K562 (cell line): ENCODE data around the gene PARD3. TPM values are rescaled to one million over a fixed set of nuclear protein-coding genes. Genes with fewer than 3 reads are reported as not detected.

Source experiments
- ATAC-seq: fragments of 200-7000 bp; cut with Tn5 transposase; 3 replicates; pipeline ENCODE4 v1.9.1; 2020; ENCODE audit warnings: moderate library complexity
- BruUV-seq: library from RNA; stranded (reverse); fragments of 400-500 nt; replicated peaks from 2 replicates; lab custom pipeline; 2021; lab: Mats Ljungman, UMichigan
- CTCF ChIA-PET: fragments of 300-600 bp; formaldehyde crosslinking; extraction: SDS; loops from one replicate; lab custom pipeline; 2021; ENCODE audit warnings: low intra/inter-chr PET ratio; lab: Yijun Ruan, JAX
- POLR2A ChIA-PET: fragments of 300-600, 350-650 bp; sonication (Branson Sonifier 250); formaldehyde crosslinking; extraction: SDS; loops from one replicate; lab custom pipeline; 2021; ENCODE audit warnings: antibody characterized with exemption, inconsistent platforms; lab: Yijun Ruan, JAX
- DNase-seq, 4 experiments: peaks; one replicate each; pipeline versions ENCODE4 v3.0.0 to v3.0.0-alpha.2; 2011 to 2018; ENCODE audit warnings: low spot score in 3 of 4, mixed read lengths in 3 of 4; ENCODE audit errors: extremely low read depth in 1 of 4
- FAIRE-seq: peaks from 2 replicates; lab custom pipeline; 2011; peaks lifted over from hg19 to GRCh38; lab: Jason Lieb, UNC
- H2AFZ ChIP-seq: 2 replicates; pipeline ENCODE4 v1.6.0; 2011; ENCODE audit warnings: low read depth, low read length, control low read depth, inconsistent platforms
- H3K27ac ChIP-seq: fragments of 200-600 bp; 3 replicates; pipeline ENCODE4 v1.8.0; 2011; ENCODE audit warnings: low read depth, mild to moderate bottlenecking, control low read depth, inconsistent platforms, low read length, moderate library complexity, mixed read lengths; ENCODE audit errors: extremely low read depth
- H3K27me3 ChIP-seq, 2 experiments: fragments of 300-600 bp in 1 of 2; 2 replicates in 1 of 2; 3 replicates in 1 of 2; pipeline versions ENCODE4 v1.6.0 to v1.8.0; 2011; ENCODE audit warnings: inconsistent platforms in 2 of 2, low read length in 2 of 2, mild to moderate bottlenecking in 1 of 2, mixed read lengths in 1 of 2, moderate library complexity in 1 of 2; ENCODE audit not compliant: control insufficient read depth in 2 of 2, insufficient read depth in 2 of 2
- H3K36me3 ChIP-seq: fragments of 300-600 bp; 3 replicates; pipeline ENCODE4 v1.8.0; 2011; ENCODE audit warnings: mild to moderate bottlenecking, low read length, inconsistent platforms; ENCODE audit not compliant: control insufficient read depth, insufficient read depth
- H3K4me1 ChIP-seq, 2 experiments: fragments of 200-600 bp in 1 of 2; replicated peaks in 1 of 2; 2 replicates in 1 of 2; 3 replicates in 1 of 2; pipeline versions ENCODE4 v1.5.1 to v1.8.0; 2011; ENCODE audit warnings: inconsistent platforms in 2 of 2, low read length in 2 of 2, mild to moderate bottlenecking in 1 of 2, mixed read lengths in 1 of 2, moderate library complexity in 1 of 2; ENCODE audit not compliant: control insufficient read depth in 2 of 2, insufficient read depth in 2 of 2
- H3K4me2 ChIP-seq: 2 replicates; pipeline ENCODE4 v1.6.1; 2011; ENCODE audit warnings: low read length, control low read depth, inconsistent platforms, mixed read lengths; ENCODE audit not compliant: insufficient read depth
- H3K4me3 ChIP-seq: fragments of 200-600 bp; sonication (generic), shearing (Covaris generic); 2 replicates; pipeline ENCODE4 v1.5.1; 2016; ENCODE audit warnings: control low read depth, inconsistent platforms
- H3K79me2 ChIP-seq: fragments of 200-600 bp; 3 replicates; pipeline ENCODE4 v1.8.0; 2011; ENCODE audit warnings: low read length, inconsistent platforms; ENCODE audit not compliant: control insufficient read depth, insufficient read depth
- H3K9ac ChIP-seq, 2 experiments: 2 replicates each; pipeline versions ENCODE4 v1.6.0 to v1.6.1; 2011; ENCODE audit warnings: low read depth in 2 of 2, low read length in 2 of 2, control low read depth in 1 of 2, inconsistent platforms in 1 of 2, mild to moderate bottlenecking in 1 of 2, mixed read lengths in 1 of 2; ENCODE audit not compliant: insufficient read depth in 1 of 2
- H3K9me1 ChIP-seq: one replicate; pipeline ENCODE4 v1.6.0; 2011; ENCODE audit warnings: inconsistent platforms, mild to moderate bottlenecking, low read length, moderate library complexity; ENCODE audit not compliant: control insufficient read depth, insufficient read depth
- H3K9me3 ChIP-seq: replicated peaks from 2 replicates; pipeline ENCODE4 v1.5.1; 2011; ENCODE audit warnings: low read depth, low read length, inconsistent platforms; ENCODE audit not compliant: control insufficient read depth, insufficient read depth
- H4K20me1 ChIP-seq: replicated peaks from 2 replicates; pipeline ENCODE4 v1.6.1; 2011; ENCODE audit warnings: low read length, inconsistent platforms, mixed read lengths; ENCODE audit not compliant: control insufficient read depth, insufficient read depth
- FOXO4 ChIP-seq: fragments of 450-650 bp; formaldehyde crosslinking; IDR thresholded peaks from 2 replicates; pipeline ENCODE4 v1.4.0; 2020; ENCODE audit warnings: mild to moderate bottlenecking, moderate library complexity
- HLTF ChIP-seq: fragments of 450-650 bp; IDR thresholded peaks from 2 replicates; pipeline ENCODE4 v1.6.1; 2016
- HMGXB4 ChIP-seq: sonication (generic); formaldehyde crosslinking; IDR thresholded peaks from 2 replicates; pipeline ENCODE4 v1.8.1; 2023; ENCODE audit warnings: mild to moderate bottlenecking, missing genetic modification reagents
- ID3 ChIP-seq, 2 experiments: fragments of 250-450 bp in 1 of 2; fragments of 450-650 bp in 1 of 2; sonication (Bioruptor Pico) in 1 of 2; IDR thresholded peaks; 2 replicates each; pipeline versions ENCODE4 v1.6.1 to v1.8.0; 2016 to 2021; ENCODE audit warnings: mild to moderate bottlenecking in 2 of 2, moderate library complexity in 2 of 2, missing compliant biosample characterization in 1 of 2, missing genetic modification characterization in 1 of 2
- NCOA2 ChIP-seq, 2 experiments: fragments of 450-650 bp; IDR thresholded peaks; 2 replicates each; pipeline ENCODE4 v1.6.1; 2018; ENCODE audit warnings: mild to moderate bottlenecking in 2 of 2, moderate library complexity in 1 of 2; ENCODE audit not compliant: partially characterized antibody in 2 of 2
- NR2F6 ChIP-seq: fragments of 450-650 bp; formaldehyde crosslinking; IDR thresholded peaks from 2 replicates; pipeline ENCODE4 v1.4.0; 2020; ENCODE audit warnings: mild to moderate bottlenecking
- PKNOX1 ChIP-seq: fragments of 450-650 bp; IDR thresholded peaks from 2 replicates; pipeline ENCODE4 v1.6.1; 2016
- SLC30A9 ChIP-seq: fragments of 250-450 bp; sonication (Bioruptor Pico); IDR thresholded peaks from 2 replicates; pipeline ENCODE4 v1.8.0; 2022; ENCODE audit warnings: mild to moderate bottlenecking, moderate library complexity
- SOX6 ChIP-seq: fragments of 450-650 bp; IDR thresholded peaks from 2 replicates; pipeline ENCODE4 v1.6.1; 2014; ENCODE audit warnings: mild to moderate bottlenecking
- TEAD4 ChIP-seq, 2 experiments: sonication (generic) in 1 of 2; formaldehyde crosslinking in 1 of 2; IDR thresholded peaks; 2 replicates each; pipeline versions ENCODE4 v1.6.1 to v1.8.0; 2012 to 2022; ENCODE audit warnings: borderline replicate concordance in 1 of 2, inconsistent platforms in 1 of 2, low read length in 1 of 2, mild to moderate bottlenecking in 1 of 2, missing genetic modification reagents in 1 of 2
- ZNF212 ChIP-seq: fragments of 450-650 bp; formaldehyde crosslinking; IDR thresholded peaks from 2 replicates; pipeline ENCODE4 v1.4.0; 2020; ENCODE audit warnings: mild to moderate bottlenecking
- ZNF764 ChIP-seq: fragments of 250-450 bp; sonication (Bioruptor Pico); IDR thresholded peaks from 2 replicates; pipeline ENCODE4 v1.4.0; 2020; ENCODE audit warnings: low read depth, mild to moderate bottlenecking, moderate library complexity
- ZZZ3 ChIP-seq: fragments of 450-650 bp; IDR thresholded peaks from 2 replicates; pipeline ENCODE4 v1.6.1; 2016; ENCODE audit warnings: antibody characterized with exemption, mild to moderate bottlenecking, moderate library complexity
- WGBS: fragments of 100-300 bp; shearing (Covaris generic); methylation state at CpG from one replicate; pipeline ENCODE4 v1.1.6; 2016; ENCODE audit warnings: low coverage, mixed read lengths; ENCODE audit not compliant: insufficient coverage; ENCODE audit errors: missing lambda C conversion rate; 5-methylcytosine and 5-hydroxymethylcytosine counted together
- in situ Hi-C: fragments of 300-500 bp; cut with MboI; formaldehyde crosslinking; loops from 4 replicates; pipeline ENCODE4 v1.15.0; 2018; ENCODE audit warnings: inconsistent platforms, mixed read lengths
- intact Hi-C: fragments of 100-400 bp; cut with micrococcal nuclease; formaldehyde crosslinking; loops from 2 replicates; pipeline ENCODE4 v1.14.2; 2022
- polyA plus RNA-seq, 8 experiments: library from polyadenylated mRNA; depleted of rRNA in 4 of 8; stranded (reverse) in 5 of 8; unstranded in 3 of 8; fragments of >200 nt; fragmentation: Nextera tagmentation in 2 of 8; fragmentation: Illumina TruSeq in 1 of 8; extraction: Ambion mirVana in 2 of 8; extraction: Trizol in 1 of 8; gene quantifications; 2 replicates each; pipeline versions ENCODE4 v1.2.1 to v1.2.3, GENCODE V29; 2011 to 2014; ENCODE audit warnings: inconsistent platforms in 1 of 8, missing spikeins in 1 of 8
- total RNA-seq, 7 experiments: library from RNA; depleted of rRNA in 6 of 7; stranded (reverse); fragments of >200 nt in 6 of 7; fragmentation: Illumina TruSeq in 2 of 7; extraction: Trizol in 2 of 7; gene quantifications; 2 replicates each; pipeline versions ENCODE4 v1.2.1 to v1.2.3, GENCODE V29; 2011 to 2021; ENCODE audit warnings: low replicate concordance in 1 of 7

The PARD3 gene
- total and polyA plus RNA-seq, 9 of the 15 experiments (the other 6 are each of a cell fraction or from before 2014, with no cell fraction given), result 2.7 to 11.7 (median 7.7) TPM

- TF ChIP-seq ID3 (CRISPR knock-in tag; IDR thresholded peaks at IDR 0.05) (no peak), ID3 (tag; IDR thresholded peaks at IDR 0.05) (no peak), ZNF764 (CRISPR knock-in tag) (no peak), HMGXB4 (CRISPR knock-in tag) (no peak), NCOA2 (IDR thresholded peaks at IDR 0.05; ENCODE audit: partially characterized antibody in 2 of 2) (no peak), NR2F6 (CRISPR knock-in tag) (no peak)
Measured at GRCh38 chr10:34547695-34548094, 267.4 kb downstream of the PARD3 start (continued).

- Histone ChIP-seq H3K4me2 (no peak overlapping the region), H4K20me1 (no peaks in the 10 kb centered on the region; the same call in 1 of the 2 replicates), H3K9me1 (no peaks in the 10 kb centered on the region), H3K9ac (no peak overlapping the region), H3K36me3 (no peaks in the 10 kb centered on the region), H2AFZ (no peak overlapping the region), H3K4me3 (no peak overlapping the region), H3K27ac (no peak overlapping the region), H3K4me1 (no peaks in the 10 kb centered on the region), H3K79me2 (no peaks in the 10 kb centered on the region), H3K9me3 (no peaks in the 10 kb centered on the region), H3K27me3 (no peaks in the 10 kb centered on the region; a peak in 1 of 5 replicates)
- in situ Hi-C loops, result no loop called here
- ATAC-seq, result no peak
- no peak for FAIRE-seq
- WGBS, result 19% methylated on average over 5 of the region's 5 CpGs
- no peak for DNase-seq
- POLR2A ChIA-PET, result no interaction called here
- CTCF ChIA-PET, result no interaction called here
- intact Hi-C loops, result no loop called here
- no TSS peak for BruUV-seq
- TF ChIP-seq SLC30A9, result no peak
- TF ChIP-seq HLTF, result no peak
- TF ChIP-seq ZNF212 (CRISPR knock-in tag), result no peak
- no peak for TF ChIP-seq ZZZ3
- no peak for TF ChIP-seq SOX6
- TF ChIP-seq FOXO4 (CRISPR knock-in tag), result no peak
- TF ChIP-seq TEAD4 (IDR thresholded peaks at IDR 0.05; ENCODE audit: low read length), result no peak
- no peak for TF ChIP-seq TEAD4 (CRISPR knock-in tag; IDR thresholded peaks at IDR 0.05; ENCODE audit: borderline replicate concordance)
- TF ChIP-seq PKNOX1, result no peak
Measured at GRCh38 chr10:34547291-34547690, 267.8 kb downstream of the PARD3 start.
